Activated T-helper 17 cell treated with anti-CD3 and anti-CD28 coated beads, Interleukin-2, amount 50 U/mL, for 72 hours (primary cell): Measurements from ENCODE around the gene TOLLIP. TPM values are rescaled to one million over a fixed set of nuclear protein-coding genes. Genes with fewer than 3 reads are reported as not detected.

Source experiments
- ATAC-seq: fragments of 150-1000 bp; cut with Tn5 transposase; replicated peaks from 2 replicates; pipeline ENCODE4 v1.10.0; 2021; ENCODE audit warnings: mild to moderate bottlenecking, moderate library complexity
- H3K27ac Mint-ChIP-seq: one replicate; pipeline ENCODE4 v1.8.0; 2022; ENCODE audit warnings: mixed read lengths
- H3K27me3 Mint-ChIP-seq: one replicate; pipeline ENCODE4 v1.8.0; 2022; ENCODE audit warnings: mixed read lengths
- H3K36me3 Mint-ChIP-seq: one replicate; pipeline ENCODE4 v1.8.0; 2022; ENCODE audit warnings: low read depth, mild to moderate bottlenecking, mixed read lengths
- H3K4me1 Mint-ChIP-seq: one replicate; pipeline ENCODE4 v1.8.0; 2022; ENCODE audit warnings: mixed read lengths
- H3K4me3 Mint-ChIP-seq: one replicate; pipeline ENCODE4 v1.8.0; 2022; ENCODE audit warnings: mild to moderate bottlenecking, mixed read lengths
- H3K9me3 Mint-ChIP-seq: one replicate; pipeline ENCODE4 v1.8.0; 2022; ENCODE audit warnings: mixed read lengths
- total RNA-seq, 2 donors: library from RNA; stranded (reverse); gene quantifications; one replicate each; pipeline ENCODE4 v1.2.3, GENCODE V29; 2022

The TOLLIP gene
- total RNA-seq, 2 donors from 2014 or later: 27.6 to 30.8 TPM

DNA sequence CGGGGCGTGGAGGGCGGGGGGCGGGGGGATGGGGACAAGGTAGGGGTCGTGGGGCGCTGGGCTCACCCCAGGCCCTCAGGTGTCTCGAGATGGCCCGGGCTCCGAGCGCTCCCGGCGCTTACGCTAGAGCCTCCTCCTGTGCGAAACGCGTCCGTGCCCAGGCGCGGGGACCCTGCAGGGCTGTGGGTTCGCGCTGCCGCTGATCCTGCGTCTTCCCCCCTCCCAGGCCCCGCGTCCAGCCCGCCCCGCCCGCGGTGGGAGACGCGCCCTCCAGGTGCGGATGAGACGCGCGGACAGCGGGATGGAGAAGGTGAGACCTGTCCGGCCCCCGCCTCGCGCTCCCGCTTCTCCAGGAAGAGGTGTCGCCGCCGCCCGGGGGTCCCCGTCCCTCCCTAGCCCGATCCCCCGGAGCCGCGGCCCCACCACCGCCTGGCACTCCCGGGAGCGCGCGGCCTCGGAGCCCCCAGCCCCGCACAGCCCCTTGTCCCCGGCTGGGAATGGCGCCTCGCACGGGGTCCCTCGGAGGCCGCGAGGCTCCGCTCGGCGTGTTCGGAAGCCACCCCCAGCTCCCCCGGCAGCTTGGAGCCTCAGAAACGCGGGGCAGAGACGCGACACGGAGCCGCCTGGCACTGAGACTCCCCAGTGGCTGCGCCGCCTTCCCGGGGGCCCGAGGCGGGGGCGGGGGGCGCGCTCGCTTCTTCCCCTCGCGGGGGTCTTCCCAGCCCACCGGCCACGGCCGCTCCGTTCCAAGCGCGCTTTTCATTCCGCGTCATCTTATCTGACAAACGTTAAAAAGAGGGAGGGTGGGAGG is 27.6 kb upstream of the TOLLIP start:
- no peaks in the 10 kb centered on the region for H3K27me3 Mint-ChIP-seq
- H3K4me3 Mint-ChIP-seq: no peak overlapping the region
- peaks cover 8% of the 10 kb centered on the region for H3K9me3 Mint-ChIP-seq
- H3K4me1 Mint-ChIP-seq: peaks cover 6% of the 10 kb centered on the region
- no peaks in the 10 kb centered on the region for H3K36me3 Mint-ChIP-seq
- ATAC-seq: peak; percentile 35
- H3K27ac Mint-ChIP-seq: no peak overlapping the region

DNA sequence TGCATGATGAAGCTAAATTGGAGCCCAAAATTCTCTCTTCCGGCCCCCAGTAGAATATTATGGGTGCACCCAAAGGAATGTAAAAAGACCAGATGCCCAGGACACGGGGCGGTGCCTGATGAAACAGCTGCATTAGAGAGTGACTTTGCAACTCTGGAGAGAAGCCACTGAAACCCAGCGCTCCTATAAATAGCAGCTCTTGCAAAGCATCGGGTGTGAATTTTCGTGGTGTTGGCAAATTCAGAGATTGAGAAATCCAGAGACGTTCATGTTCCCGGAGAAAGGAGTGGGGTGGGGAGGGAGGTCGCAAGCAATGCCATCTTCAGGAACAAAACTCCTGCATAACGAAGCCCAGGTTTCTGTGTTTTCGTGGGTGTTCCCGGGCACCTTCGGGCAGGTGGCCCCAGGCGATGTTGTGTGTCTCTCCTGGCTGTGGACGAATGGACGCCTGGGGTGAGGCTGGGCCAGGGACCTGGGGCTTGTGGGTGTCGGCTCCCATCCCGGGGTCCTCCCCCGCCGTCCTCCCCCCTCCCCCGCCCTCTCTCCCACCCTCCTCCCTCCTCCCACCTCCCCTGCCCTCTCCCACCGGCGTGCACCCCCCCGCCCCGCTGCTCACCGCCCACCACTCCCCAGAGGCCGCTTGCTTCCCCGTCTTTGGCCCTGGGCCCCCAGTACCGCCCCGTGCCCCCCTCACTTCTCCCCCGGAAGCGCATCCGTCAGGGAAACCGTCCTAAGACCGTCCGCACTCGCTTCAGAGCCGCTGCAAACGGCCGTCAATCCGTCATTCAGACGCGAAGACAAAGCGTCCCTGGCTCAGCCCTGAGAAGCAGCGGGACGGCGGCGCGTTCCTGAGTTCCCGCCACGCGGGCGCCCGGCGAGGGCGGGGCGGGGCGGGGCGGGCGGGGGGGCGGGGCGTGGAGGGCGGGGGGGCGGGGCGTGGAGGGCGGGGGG is 26.7 kb upstream of the TOLLIP start:
- H3K4me1 Mint-ChIP-seq: peaks cover 6% of the 10 kb centered on the region
- H3K27me3 Mint-ChIP-seq: no peaks in the 10 kb centered on the region
- peaks cover 8% of the 10 kb centered on the region for H3K9me3 Mint-ChIP-seq
- peak overlapping the region; percentile 77 for H3K4me3 Mint-ChIP-seq
- ATAC-seq: peak; percentile 66
- H3K27ac Mint-ChIP-seq: peak overlapping the region; percentile 49
- no peaks in the 10 kb centered on the region for H3K36me3 Mint-ChIP-seq

DNA sequence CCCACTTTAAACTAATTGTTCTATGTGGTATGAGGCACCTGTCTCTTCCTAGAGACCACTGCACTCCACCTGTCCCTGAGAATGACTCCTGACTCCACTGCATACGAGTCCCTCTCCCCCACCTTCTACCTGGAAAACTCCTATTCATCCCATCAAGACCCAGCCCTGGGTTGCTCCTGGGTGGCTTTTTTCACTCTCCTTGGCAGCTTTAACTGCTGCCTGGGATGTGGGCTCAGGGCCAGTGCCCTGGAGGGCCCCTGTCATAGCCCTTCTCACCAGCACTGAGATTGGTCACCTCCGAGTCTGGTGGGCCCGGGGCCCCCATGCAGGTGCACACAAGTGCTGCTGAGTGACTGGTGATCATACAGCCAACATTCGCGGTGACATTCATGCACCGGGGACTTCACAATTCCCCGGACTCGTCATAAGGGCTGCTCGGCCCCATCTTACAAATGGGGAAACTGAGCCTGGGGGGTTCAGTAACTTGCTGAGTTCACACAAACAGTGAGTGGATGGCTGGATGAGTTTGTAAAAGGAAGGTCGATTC is 25.9 kb upstream of the TOLLIP start:
- H3K4me3 Mint-ChIP-seq: peak overlapping the region; percentile 77
- peak overlapping the region; percentile 49 for H3K27ac Mint-ChIP-seq
- ATAC-seq: no peak
- H3K9me3 Mint-ChIP-seq: peaks cover 8% of the 10 kb centered on the region
- no peaks in the 10 kb centered on the region for H3K27me3 Mint-ChIP-seq
- H3K4me1 Mint-ChIP-seq: peaks cover 11% of the 10 kb centered on the region
- no peaks in the 10 kb centered on the region for H3K36me3 Mint-ChIP-seq

DNA sequence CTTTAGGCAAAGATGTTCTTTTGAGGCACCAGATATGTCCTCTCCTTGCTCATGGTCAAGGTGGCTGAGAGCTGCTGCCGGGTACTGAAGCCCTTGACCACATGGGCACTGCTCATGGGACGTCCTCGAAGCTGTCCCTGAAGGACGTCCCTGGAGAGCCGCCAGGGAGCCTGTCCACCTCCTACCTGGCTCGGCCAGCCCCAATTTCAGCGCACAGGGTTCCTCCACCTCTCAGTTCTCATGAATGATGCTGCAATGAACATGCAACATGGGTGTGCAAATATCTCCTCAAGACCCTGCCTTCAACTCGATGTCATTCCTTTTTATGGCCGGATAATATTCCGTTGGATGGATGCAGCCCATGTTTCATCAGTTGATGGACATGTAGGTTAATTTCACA is 24.4 kb upstream of the TOLLIP start:
- Mint-ChIP-seq H3K4me1 (peaks cover 11% of the 10 kb centered on the region), H3K27me3 (no peaks in the 10 kb centered on the region), H3K27ac (no peak overlapping the region), H3K9me3 (peaks cover 8% of the 10 kb centered on the region), H3K36me3 (no peaks in the 10 kb centered on the region), H3K4me3 (no peak overlapping the region)
- ATAC-seq: no peak

DNA sequence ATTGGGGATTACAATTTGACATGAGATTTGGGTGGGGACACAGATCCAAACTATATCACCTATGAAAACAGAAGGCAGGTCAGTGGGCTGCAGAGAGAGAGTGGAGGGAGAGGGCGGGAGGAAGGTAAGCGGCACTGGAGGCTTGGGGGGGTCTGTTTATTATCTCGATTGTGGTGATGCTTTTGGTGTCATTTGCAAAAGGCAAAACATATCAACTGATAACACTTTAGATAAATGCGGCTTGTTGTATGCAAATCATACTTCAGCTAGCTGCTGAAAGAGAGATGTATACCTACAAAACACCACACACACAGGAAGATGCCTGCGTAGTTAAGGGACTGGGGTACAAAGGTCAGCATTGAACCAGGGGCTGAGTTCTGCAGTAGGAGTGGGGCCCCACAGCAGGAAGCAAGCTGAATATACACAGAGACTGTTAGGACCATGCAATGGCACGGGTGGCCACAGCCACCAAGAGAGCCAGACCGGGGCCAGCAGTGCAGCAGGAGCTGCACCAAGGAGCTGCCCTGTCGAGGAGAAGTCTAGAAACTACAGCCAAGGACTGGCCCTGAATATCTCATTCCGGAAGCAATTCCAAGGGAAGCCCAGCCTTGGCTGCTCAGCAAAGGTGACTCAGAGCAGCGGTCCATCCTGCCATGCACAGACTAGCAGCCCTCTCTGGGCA is 23.8 kb upstream of the TOLLIP start:
- no peaks in the 10 kb centered on the region for H3K36me3 Mint-ChIP-seq
- H3K9me3 Mint-ChIP-seq: peaks cover 8% of the 10 kb centered on the region
- ATAC-seq: no peak
- H3K27ac Mint-ChIP-seq: no peak overlapping the region
- peaks cover 11% of the 10 kb centered on the region for H3K4me1 Mint-ChIP-seq
- no peaks in the 10 kb centered on the region for H3K27me3 Mint-ChIP-seq
- no peak overlapping the region for H3K4me3 Mint-ChIP-seq

GRCh38 chr11:1330473-1330872 is 21.0 kb upstream of the TOLLIP start:
- Mint-ChIP-seq H3K9me3 (peaks cover 17% of the 10 kb centered on the region), H3K36me3 (no peaks in the 10 kb centered on the region), H3K27ac (peak overlapping the region; percentile 48)

GRCh38 chr11:1327064-1327460 is 17.6 kb upstream of the TOLLIP start:
- Mint-ChIP-seq H3K4me1 (peaks cover 14% of the 10 kb centered on the region), H3K4me3 (peak overlapping the region; percentile 18), H3K27me3 (peaks cover 24% of the 10 kb centered on the region), H3K9me3 (peaks cover 14% of the 10 kb centered on the region), H3K27ac (peak overlapping the region; percentile 20), H3K36me3 (no peaks in the 10 kb centered on the region)
- ATAC-seq: no peak

More at GRCh38 chr11:1330473-1330872, 21.0 kb upstream of the TOLLIP start:
- peak; percentile 81 for ATAC-seq
- peaks cover 8% of the 10 kb centered on the region for H3K27me3 Mint-ChIP-seq
- H3K4me3 Mint-ChIP-seq: no peak overlapping the region
- peaks cover 9% of the 10 kb centered on the region for H3K4me1 Mint-ChIP-seq

DNA sequence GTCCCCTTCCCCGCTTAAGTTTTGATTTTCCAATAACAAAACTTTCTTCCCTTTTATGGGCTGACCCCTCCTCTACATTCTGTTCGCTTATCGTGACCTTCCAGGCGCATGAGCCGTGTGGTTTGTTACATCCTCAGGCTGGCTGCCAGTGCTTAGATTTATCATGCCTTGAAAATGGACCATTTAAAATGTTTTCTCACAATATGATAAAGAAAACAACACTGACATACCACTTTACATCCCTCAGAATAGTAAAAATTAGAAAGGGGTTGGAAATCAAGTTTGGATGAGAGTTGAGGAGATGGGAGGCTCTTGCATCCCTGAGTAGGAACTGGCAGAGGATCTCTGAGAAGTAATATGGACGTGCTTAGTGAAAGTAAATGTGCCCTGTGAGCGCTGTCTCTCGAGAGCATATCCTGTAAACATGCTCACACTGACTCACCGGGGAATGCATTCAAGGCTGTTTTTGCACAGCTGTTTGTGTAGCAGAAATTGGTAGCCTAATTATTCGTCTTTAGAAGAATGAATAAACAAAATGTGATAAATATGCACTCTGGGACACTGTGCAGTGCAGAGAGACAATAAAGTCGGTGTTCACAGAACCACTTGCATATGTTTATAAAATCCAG is 17.1 kb upstream of the TOLLIP start:
- H3K9me3 Mint-ChIP-seq: peaks cover 14% of the 10 kb centered on the region
- peak overlapping the region; percentile 18 for H3K4me3 Mint-ChIP-seq
- H3K27ac Mint-ChIP-seq: peak overlapping the region; percentile 20

DNA sequence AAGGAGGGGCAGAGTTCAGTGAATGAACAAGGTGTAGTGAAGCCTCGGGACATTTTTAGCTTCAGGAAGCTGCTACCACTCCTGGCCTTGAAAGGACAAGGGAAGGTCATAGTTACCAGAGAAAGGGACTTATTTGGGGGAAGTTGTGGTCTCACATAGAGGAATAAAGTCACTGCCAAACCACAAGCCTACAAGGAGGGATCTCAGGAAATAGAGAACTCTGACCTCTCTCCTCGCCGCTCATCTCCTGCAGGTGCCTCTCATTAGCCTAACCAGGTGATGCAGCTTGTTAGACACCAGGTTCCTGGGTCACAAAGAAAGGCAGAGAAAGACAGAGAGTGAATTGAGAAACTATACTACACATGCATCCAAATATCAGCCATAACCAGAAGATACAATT is 14.3 kb upstream of the TOLLIP start:
- peak overlapping the region; percentile 16 for H3K27ac Mint-ChIP-seq
- H3K9me3 Mint-ChIP-seq: peaks cover 14% of the 10 kb centered on the region
- H3K4me3 Mint-ChIP-seq: no peak overlapping the region
- H3K4me1 Mint-ChIP-seq: peaks cover 9% of the 10 kb centered on the region
- H3K36me3 Mint-ChIP-seq: no peaks in the 10 kb centered on the region
- H3K27me3 Mint-ChIP-seq: peaks cover 36% of the 10 kb centered on the region
- no peak for ATAC-seq

More for the DNA sequence above, 17.1 kb upstream of the TOLLIP start:
- peaks cover 14% of the 10 kb centered on the region for H3K4me1 Mint-ChIP-seq
- peaks cover 24% of the 10 kb centered on the region for H3K27me3 Mint-ChIP-seq
- ATAC-seq: no peak
- H3K36me3 Mint-ChIP-seq: no peaks in the 10 kb centered on the region

DNA sequence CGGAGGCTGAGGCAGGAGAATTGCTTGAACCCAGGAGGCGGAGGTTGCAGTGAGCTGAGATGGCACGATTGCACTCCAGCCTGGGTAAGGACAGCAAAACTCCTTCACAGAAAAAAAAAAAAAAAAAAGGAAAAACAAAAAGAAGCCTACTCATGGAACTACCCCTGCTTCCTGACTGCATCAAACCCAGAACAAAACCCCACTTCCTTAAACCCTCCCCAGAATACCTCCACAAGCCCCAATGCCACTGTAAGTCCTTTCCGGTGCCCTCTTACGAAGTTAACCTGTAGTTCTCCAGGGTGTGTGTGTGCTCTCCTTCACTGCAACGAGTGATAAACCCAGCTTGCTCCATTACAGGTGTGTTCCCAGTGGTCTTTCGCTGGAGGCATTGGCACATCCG is 8.6 kb upstream of the TOLLIP start:
- Mint-ChIP-seq H3K27me3 (peaks cover 15% of the 10 kb centered on the region), H3K4me3 (no peak overlapping the region), H3K36me3 (no peaks in the 10 kb centered on the region), H3K27ac (no peak overlapping the region), H3K9me3 (no peaks in the 10 kb centered on the region), H3K4me1 (no peaks in the 10 kb centered on the region)
- no peak for ATAC-seq

DNA sequence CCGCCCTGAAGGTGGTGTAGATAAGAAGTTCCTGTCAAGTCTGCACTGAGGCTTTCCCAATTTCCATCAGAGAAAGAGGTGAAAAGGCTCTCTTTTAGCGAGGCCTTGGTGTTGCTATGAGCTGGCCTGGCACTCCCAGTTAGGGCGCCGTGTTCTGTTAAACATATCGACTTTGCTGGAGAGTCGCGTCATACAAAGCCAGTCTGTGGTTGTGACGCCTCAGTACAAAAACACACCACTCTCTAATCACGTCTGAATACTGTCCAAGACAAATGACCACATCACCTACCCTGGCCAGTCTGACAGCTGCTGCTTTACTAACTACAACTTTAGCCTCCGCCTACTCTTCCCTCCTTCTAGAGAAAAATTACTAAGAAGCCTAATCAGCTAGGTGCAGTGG is 8.0 kb upstream of the TOLLIP start:
- H3K36me3 Mint-ChIP-seq: no peaks in the 10 kb centered on the region
- peaks cover 15% of the 10 kb centered on the region for H3K27me3 Mint-ChIP-seq
- no peak overlapping the region for H3K4me3 Mint-ChIP-seq
- no peak for ATAC-seq
- H3K4me1 Mint-ChIP-seq: no peaks in the 10 kb centered on the region
- H3K9me3 Mint-ChIP-seq: no peaks in the 10 kb centered on the region
- no peak overlapping the region for H3K27ac Mint-ChIP-seq

DNA sequence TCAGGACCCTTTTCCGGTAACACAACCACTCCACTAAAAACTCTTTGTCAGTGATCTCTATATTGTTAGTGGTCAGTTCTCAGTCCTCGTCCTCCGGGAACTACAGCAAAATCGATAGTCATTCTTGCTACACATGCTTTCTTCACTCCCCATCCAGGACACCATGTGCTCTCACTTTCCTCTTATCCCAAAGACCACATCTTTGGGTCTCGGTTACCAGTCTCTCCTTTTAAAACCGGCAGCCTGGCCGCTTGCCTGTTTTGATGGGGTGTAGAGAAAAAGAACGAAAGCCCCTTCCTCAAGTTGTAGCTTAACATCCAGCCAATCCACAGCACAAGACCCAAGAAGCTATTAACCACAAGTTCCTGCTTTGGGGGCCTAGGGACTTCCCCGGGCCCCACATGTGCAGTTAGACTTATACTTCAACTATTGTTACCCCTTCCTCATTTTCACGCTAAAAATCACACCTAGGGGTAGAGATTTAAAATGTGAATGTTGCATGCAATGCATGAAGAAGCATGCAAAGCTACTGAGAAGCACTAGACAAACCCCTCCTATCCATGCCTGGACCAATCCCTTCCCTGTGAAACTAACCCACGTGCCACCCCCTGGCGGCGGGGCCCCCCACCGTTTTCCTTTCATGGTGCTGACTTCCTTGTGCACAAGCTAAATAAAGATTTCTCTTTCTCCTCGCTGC is 1.5 kb upstream of the TOLLIP start:
- H3K36me3 Mint-ChIP-seq: no peaks in the 10 kb centered on the region
- ATAC-seq: no peak
- H3K4me1 Mint-ChIP-seq: peaks cover 18% of the 10 kb centered on the region
- H3K27ac Mint-ChIP-seq: peak overlapping the region; percentile 87
- peaks cover 4% of the 10 kb centered on the region for H3K9me3 Mint-ChIP-seq
- peak overlapping the region; percentile 84 for H3K4me3 Mint-ChIP-seq
- no peaks in the 10 kb centered on the region for H3K27me3 Mint-ChIP-seq

GRCh38 chr11:1310318-1310687 is 871 bp upstream of the TOLLIP start:
- no peaks in the 10 kb centered on the region for H3K27me3 Mint-ChIP-seq
- peak overlapping the region; percentile 84 for H3K4me3 Mint-ChIP-seq
- ATAC-seq: no peak
- peak overlapping the region; percentile 87 for H3K27ac Mint-ChIP-seq
- H3K9me3 Mint-ChIP-seq: peaks cover 4% of the 10 kb centered on the region
- H3K36me3 Mint-ChIP-seq: no peaks in the 10 kb centered on the region
- H3K4me1 Mint-ChIP-seq: peaks cover 18% of the 10 kb centered on the region
